ENCODE data around the gene C11orf97.

DNA sequence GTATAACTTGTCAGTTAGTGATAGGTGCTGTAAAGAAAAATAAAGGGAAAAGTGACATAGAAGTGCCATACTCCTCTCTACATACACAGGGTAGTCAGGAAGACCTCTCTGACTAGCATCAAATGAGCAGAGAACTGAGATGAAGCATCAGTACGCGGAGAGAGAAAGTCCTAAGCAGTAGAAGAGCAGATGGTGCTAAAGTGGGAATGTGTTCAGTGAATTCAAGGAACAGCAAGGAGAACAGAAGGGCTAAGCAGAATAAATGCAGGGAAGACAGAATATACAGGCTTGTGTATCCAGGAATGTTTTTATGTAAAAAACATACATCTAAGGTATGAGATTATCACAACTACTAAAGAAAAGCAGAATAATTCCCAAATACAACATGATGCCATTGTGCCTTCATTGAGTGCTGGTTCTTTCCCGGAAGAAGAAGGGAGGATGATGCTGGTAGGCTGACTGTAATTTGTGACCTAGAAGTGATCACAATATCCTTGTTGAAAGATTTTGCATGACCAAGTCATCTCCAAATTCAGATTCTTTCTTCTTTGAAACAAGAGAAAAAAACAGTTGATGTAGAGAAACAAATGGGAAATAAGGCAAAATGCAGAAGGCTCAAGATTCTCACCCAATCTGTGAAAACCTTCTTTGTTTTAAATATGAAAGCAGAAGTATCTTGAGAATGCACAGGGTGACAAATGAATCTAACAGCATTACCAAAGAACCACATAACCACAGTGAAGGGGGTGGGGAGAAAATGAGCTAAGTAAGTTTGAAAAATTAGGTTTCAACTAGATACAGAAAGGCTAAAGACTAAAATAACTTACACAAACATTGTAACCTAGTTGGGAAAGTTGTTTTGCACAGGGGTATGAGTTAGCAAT, 39.1 kb upstream of the C11orf97 start:
- TF ChIP-seq EZH2 (IDR thresholded peaks at IDR 0.05; ENCODE audit: low read depth, unreplicated experiment) (no peak), REST (IDR thresholded peaks at IDR 0.05; ENCODE audit: unreplicated experiment) (no peak), JUNB (IDR thresholded peaks at IDR 0.05; ENCODE audit: unreplicated experiment) (no peak), CREB1 (CRISPR knock-in tag; IDR thresholded peaks at IDR 0.05; ENCODE audit: low read depth) (no peak), EZH2phosphoT487 (IDR thresholded peaks at IDR 0.05; ENCODE audit: unreplicated experiment) (no peak), POLR2AphosphoS5 (IDR thresholded peaks at IDR 0.05; ENCODE audit: low read depth) (no peak), STAT1 (IDR thresholded peaks at IDR 0.05; ENCODE audit: unreplicated experiment) (no peak), ZNF114 (CRISPR knock-in tag; IDR thresholded peaks at IDR 0.05) (no peak), ZNF331 (CRISPR knock-in tag; IDR thresholded peaks at IDR 0.05; ENCODE audit: low read depth) (no peak), NANOG (IDR thresholded peaks at IDR 0.05; ENCODE audit: borderline replicate concordance) (no peak)
- TF ChIP-seq, protein P1, sequence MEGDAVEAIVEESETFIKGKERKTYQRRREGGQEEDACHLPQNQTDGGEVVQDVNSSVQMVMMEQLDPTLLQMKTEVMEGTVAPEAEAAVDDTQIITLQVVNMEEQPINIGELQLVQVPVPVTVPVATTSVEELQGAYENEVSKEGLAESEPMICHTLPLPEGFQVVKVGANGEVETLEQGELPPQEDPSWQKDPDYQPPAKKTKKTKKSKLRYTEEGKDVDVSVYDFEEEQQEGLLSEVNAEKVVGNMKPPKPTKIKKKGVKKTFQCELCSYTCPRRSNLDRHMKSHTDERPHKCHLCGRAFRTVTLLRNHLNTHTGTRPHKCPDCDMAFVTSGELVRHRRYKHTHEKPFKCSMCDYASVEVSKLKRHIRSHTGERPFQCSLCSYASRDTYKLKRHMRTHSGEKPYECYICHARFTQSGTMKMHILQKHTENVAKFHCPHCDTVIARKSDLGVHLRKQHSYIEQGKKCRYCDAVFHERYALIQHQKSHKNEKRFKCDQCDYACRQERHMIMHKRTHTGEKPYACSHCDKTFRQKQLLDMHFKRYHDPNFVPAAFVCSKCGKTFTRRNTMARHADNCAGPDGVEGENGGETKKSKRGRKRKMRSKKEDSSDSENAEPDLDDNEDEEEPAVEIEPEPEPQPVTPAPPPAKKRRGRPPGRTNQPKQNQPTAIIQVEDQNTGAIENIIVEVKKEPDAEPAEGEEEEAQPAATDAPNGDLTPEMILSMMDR (conservative IDR thresholded peaks at IDR 0.05; ENCODE audit: low read depth in 2 of 2) = no peak
- TF ChIP-seq, protein P2, sequence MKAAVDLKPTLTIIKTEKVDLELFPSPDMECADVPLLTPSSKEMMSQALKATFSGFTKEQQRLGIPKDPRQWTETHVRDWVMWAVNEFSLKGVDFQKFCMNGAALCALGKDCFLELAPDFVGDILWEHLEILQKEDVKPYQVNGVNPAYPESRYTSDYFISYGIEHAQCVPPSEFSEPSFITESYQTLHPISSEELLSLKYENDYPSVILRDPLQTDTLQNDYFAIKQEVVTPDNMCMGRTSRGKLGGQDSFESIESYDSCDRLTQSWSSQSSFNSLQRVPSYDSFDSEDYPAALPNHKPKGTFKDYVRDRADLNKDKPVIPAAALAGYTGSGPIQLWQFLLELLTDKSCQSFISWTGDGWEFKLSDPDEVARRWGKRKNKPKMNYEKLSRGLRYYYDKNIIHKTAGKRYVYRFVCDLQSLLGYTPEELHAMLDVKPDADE (IDR thresholded peaks at IDR 0.05) = no peak
- TF ChIP-seq, protein P3, sequence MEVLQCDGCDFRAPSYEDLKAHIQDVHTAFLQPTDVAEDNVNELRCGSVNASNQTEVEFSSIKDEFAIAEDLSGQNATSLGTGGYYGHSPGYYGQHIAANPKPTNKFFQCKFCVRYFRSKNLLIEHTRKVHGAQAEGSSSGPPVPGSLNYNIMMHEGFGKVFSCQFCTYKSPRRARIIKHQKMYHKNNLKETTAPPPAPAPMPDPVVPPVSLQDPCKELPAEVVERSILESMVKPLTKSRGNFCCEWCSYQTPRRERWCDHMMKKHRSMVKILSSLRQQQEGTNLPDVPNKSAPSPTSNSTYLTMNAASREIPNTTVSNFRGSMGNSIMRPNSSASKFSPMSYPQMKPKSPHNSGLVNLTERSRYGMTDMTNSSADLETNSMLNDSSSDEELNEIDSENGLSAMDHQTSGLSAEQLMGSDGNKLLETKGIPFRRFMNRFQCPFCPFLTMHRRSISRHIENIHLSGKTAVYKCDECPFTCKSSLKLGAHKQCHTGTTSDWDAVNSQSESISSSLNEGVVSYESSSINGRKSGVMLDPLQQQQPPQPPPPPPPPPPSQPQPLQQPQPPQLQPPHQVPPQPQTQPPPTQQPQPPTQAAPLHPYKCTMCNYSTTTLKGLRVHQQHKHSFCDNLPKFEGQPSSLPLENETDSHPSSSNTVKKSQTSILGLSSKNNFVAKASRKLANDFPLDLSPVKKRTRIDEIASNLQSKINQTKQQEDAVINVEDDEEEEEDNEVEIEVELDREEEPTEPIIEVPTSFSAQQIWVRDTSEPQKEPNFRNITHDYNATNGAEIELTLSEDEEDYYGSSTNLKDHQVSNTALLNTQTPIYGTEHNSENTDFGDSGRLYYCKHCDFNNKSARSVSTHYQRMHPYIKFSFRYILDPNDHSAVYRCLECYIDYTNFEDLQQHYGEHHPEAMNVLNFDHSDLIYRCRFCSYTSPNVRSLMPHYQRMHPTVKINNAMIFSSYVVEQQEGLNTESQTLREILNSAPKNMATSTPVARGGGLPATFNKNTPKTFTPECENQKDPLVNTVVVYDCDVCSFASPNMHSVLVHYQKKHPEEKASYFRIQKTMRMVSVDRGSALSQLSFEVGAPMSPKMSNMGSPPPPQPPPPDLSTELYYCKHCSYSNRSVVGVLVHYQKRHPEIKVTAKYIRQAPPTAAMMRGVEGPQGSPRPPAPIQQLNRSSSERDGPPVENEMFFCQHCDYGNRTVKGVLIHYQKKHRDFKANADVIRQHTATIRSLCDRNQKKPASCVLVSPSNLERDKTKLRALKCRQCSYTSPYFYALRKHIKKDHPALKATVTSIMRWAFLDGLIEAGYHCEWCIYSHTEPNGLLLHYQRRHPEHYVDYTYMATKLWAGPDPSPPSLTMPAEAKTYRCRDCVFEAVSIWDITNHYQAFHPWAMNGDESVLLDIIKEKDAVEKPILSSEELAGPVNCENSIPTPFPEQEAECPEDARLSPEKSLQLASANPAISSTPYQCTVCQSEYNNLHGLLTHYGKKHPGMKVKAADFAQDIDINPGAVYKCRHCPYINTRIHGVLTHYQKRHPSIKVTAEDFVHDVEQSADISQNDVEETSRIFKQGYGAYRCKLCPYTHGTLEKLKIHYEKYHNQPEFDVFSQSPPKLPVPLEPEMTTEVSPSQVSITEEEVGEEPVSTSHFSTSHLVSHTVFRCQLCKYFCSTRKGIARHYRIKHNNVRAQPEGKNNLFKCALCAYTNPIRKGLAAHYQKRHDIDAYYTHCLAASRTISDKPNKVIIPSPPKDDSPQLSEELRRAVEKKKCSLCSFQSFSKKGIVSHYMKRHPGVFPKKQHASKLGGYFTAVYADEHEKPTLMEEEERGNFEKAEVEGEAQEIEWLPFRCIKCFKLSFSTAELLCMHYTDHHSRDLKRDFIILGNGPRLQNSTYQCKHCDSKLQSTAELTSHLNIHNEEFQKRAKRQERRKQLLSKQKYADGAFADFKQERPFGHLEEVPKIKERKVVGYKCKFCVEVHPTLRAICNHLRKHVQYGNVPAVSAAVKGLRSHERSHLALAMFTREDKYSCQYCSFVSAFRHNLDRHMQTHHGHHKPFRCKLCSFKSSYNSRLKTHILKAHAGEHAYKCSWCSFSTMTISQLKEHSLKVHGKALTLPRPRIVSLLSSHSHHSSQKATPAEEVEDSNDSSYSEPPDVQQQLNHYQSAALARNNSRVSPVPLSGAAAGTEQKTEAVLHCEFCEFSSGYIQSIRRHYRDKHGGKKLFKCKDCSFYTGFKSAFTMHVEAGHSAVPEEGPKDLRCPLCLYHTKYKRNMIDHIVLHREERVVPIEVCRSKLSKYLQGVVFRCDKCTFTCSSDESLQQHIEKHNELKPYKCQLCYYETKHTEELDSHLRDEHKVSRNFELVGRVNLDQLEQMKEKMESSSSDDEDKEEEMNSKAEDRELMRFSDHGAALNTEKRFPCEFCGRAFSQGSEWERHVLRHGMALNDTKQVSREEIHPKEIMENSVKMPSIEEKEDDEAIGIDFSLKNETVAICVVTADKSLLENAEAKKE (CRISPR knock-in tag; IDR thresholded peaks at IDR 0.05) = no peak

All from GM23338 (cell line).